HuH-7 (cell line): ENCODE results near the gene EIF3L.

ENCODE experiments used
- DNase-seq: peaks from one replicate; pipeline ENCODE4 v3.0.0; 2011; ENCODE audit warnings: low spot score

The EIF3L gene

GRCh38 chr22:37906364-37907008, 57.3 kb downstream of the EIF3L start:
- DNase-seq = no peak

GRCh38 chr22:37907036-37907954, 58.1 kb downstream of the EIF3L start:
- DNase-seq = no peak

GRCh38 chr22:37909766-37910165, 60.5 kb downstream of the EIF3L start:
- no peak for DNase-seq

GRCh38 chr22:37910890-37911672, 61.9 kb downstream of the EIF3L start:
- DNase-seq = no peak

- DNase-seq = no peak
Observed at GRCh38 chr22:37911697-37912096, 62.5 kb downstream of the EIF3L start.

- no peak for DNase-seq
Observed at GRCh38 chr22:37912171-37912570, 63.0 kb downstream of the EIF3L start.

GRCh38 chr22:37913233-37913721, 64.1 kb downstream of the EIF3L start:
- no peak for DNase-seq

GRCh38 chr22:37916311-37916710, 67.1 kb downstream of the EIF3L start:
- DNase-seq = no peak

GRCh38 chr22:37917874-37918548, 68.8 kb downstream of the EIF3L start:
- no peak for DNase-seq

- DNase-seq = no peak
Observed at GRCh38 chr22:37918580-37919270, 69.5 kb downstream of the EIF3L start.

GRCh38 chr22:37920126-37920525, 70.9 kb downstream of the EIF3L start:
- DNase-seq = no peak

- DNase-seq = no peak
Observed at GRCh38 chr22:37922191-37922590, 73.0 kb downstream of the EIF3L start.

- no peak for DNase-seq
Observed at GRCh38 chr22:37923927-37924326, 74.7 kb downstream of the EIF3L start.

- DNase-seq = no peak
Observed at GRCh38 chr22:37924386-37925065, 75.3 kb downstream of the EIF3L start.

GRCh38 chr22:37925330-37925729, 76.1 kb downstream of the EIF3L start:
- no peak for DNase-seq

- DNase-seq = no peak
Observed at GRCh38 chr22:37925767-37926166, 76.5 kb downstream of the EIF3L start.

GRCh38 chr22:37926358-37926757, 77.1 kb downstream of the EIF3L start:
- DNase-seq = no peak

GRCh38 chr22:37926771-37927636, 77.8 kb downstream of the EIF3L start:
- DNase-seq = no peak

GRCh38 chr22:37927637-37927936, 78.4 kb downstream of the EIF3L start:
- DNase-seq = no peak

GRCh38 chr22:37929390-37929789, 80.2 kb downstream of the EIF3L start:
- no peak for DNase-seq
